GM19035 (cell line): ENCODE measurements around the gene TERT.
"Not testable (repeated sequence)": the region's sequence is repeated elsewhere in the genome, so short reads cannot be mapped to it uniquely, and the experiment has no call there.

Experiments used
- ATAC-seq: cut with Tn5 transposase; IDR thresholded peaks from one replicate; pipeline ENCODE4 v1.9.1; 2021; ENCODE audit not compliant: unreplicated experiment

The TERT gene

DNA sequence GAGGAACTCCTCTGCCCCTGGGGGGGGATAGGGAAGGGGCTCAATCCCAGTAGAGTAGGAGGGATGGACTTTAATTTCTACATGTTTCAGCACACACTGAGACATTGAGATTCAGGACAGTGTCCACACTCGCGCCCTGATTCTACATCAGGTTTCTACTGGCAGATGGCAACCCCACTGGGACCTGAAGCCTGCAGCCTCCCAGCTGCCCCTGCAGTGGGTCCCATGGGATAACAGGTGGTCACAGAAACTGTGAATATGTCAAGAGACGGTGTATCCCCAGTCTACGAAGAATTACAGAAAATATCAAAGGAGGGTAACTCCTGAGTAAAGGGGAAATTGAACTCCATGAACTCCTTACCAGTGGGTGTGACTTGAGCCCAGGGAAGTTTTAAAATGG, 2.4 kb upstream of the TERT start:
- no peak for ATAC-seq

DNA sequence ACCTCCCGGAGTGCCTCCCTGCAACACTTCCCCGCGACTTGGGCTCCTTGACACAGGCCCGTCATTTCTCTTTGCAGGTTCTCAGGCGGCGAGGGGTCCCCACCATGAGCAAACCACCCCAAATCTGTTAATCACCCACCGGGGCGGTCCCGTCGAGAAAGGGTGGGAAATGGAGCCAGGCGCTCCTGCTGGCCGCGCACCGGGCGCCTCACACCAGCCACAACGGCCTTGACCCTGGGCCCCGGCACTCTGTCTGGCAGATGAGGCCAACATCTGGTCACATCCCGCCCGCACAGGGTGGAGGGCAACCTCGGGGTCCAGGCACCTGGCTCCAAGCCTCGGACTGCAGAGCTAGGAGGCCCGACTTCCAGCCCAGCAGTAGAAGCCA, 776 bp upstream of the TERT start:
- ATAC-seq = no peak

DNA sequence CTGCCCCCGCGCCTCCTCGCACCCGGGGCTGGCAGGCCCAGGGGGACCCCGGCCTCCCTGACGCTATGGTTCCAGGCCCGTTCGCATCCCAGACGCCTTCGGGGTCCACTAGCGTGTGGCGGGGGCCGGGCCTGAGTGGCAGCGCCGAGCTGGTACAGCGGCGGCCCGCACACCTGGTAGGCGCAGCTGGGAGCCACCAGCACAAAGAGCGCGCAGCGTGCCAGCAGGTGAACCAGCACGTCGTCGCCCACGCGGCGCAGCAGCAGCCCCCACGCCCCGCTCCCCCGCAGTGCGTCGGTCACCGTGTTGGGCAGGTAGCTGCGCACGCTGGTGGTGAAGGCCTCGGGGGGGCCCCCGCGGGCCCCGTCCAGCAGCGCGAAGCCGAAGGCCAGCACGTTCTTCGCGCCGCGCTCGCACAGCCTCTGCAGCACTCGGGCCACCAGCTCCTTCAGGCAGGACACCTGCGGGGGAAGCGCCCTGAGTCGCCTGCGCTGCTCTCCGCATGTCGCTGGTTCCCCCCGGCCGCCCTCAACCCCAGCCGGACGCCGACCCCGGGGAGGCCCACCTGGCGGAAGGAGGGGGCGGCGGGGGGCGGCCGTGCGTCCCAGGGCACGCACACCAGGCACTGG, 548 bp downstream of the TERT start:
- no peak for ATAC-seq

DNA sequence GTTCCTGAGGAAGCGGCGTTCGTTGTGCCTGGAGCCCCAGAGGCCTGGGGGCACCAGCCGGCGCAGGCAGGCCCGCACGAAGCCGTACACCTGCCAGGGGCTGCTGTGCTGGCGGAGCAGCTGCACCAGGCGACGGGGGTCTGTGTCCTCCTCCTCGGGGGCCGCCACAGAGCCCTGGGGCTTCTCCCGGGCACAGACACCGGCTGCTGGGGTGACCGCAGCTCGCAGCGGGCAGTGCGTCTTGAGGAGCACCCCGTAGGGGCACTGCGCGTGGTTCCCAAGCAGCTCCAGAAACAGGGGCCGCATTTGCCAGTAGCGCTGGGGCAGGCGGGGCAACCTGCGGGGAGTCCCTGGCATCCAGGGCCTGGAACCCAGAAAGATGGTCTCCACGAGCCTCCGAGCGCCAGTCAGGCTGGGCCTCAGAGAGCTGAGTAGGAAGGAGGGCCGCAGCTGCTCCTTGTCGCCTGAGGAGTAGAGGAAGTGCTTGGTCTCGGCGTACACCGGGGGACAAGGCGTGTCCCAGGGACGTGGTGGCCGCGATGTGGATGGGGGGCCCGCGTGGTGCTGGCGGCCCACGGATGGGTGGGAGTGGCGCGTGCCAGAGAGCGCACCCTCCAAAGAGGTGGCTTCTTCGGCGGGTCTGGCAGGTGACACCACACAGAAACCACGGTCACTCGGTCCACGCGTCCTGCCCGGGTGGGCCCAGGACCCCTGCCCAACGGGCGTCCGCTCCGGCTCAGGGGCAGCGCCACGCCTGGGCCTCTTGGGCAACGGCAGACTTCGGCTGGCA, 1.3 kb downstream of the TERT start:
- no peak for ATAC-seq

DNA sequence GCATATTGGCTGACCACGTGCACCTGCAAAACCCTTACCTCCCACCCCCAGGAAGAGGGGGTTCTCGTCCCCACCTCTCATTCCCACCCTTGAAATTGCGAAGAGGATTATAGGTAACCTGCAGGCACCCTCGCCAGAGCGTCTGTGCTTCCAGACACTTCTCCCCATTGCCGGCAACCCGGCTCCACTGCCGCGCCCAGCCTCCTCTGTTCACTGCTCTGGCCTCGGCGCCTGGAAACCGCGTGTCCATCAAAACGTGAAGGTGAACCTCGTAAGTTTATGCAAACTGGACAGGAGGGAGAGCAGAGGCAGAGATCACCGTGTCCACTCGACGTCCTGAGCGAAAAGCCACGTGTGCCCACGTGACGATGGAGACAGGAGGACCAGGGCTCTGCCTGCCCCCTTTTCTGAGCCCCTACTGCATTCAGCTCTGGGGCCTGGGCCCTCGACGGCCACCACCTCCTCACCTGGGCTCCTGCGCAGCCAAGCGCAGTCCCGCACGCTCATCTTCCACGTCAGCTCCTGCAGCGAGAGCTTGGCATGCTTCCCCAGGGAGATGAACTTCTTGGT, 1.9 kb downstream of the TERT start:
- no peak for ATAC-seq

DNA sequence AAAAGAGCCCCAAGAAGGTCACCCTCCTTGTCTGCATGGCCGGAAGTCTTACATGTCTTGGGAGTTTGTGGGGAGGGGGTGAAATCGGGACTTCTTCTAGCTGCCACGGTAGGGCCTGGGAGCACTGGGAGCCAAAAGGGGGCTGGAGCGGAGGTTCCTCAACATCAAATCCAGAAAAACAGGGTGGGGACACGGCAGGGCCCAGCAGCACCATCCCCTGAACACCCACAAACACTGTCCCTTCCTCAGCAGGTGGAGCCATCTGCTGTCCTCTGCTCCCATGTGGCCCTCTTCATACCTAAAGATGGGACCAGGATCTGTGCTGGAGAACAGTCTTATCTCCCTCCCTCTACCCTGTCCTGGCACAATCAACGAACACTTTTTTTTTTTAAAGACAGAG, 2.7 kb downstream of the TERT start:
- ATAC-seq = no peak

DNA sequence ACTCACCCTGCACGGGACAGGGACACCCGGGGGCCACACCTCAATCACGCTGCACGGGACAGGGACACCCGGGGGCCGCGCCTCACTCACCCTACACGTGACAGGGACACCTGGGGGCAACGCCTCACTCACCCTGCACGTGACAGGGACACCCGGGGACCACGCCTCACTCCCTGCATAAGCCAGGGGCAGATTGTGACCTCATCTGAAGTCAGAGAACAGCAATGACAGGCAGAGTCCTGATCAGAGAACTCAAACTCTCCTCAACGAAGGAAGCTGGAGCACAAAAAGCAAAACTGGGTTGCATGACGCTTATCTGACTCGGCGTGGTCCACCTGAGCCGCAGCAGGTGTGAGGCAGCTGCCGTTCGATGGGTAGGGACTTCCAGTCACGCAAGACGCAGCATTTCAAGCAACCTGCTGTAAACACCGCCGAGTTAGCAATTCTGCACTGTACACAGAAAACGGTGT, 3.2 kb downstream of the TERT start:
- no peak for ATAC-seq

DNA sequence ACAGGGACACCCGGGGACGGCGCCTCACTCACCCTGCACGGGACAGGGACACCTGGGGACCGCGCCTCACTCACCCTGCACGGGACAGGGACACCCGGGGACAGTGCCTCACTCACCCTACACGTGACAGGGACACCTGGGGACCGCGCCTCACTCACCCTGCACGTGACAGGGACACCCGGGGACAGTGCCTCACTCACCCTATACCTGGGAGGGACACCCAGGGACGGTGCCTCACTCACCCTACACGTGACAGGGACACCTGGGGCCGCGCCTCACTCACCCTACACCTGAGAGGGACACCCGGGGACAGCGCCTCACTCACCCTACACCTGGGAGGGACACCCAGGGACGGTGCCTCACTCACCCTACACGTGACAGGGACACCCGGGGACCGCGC, 3.9 kb downstream of the TERT start:
- not testable (repeated sequence) for ATAC-seq

DNA sequence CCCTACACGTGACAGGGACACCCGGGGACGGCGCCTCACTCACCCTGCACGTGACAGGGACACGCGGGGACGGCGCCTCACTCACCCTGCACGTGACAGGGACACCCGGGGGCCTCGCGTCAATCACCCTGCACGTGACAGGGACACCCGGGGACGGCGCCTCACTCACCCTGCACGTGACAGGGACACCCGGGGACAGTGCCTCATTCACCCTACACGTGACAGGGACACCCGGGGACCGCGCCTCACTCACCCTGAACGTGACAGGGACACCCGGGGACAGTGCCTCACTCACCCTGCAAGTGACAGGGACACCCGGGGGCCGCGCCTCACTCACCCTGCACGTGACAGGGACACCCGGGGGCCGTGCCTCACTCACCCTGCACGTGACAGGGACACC, 5.3 kb downstream of the TERT start:
- not testable (repeated sequence) for ATAC-seq

DNA sequence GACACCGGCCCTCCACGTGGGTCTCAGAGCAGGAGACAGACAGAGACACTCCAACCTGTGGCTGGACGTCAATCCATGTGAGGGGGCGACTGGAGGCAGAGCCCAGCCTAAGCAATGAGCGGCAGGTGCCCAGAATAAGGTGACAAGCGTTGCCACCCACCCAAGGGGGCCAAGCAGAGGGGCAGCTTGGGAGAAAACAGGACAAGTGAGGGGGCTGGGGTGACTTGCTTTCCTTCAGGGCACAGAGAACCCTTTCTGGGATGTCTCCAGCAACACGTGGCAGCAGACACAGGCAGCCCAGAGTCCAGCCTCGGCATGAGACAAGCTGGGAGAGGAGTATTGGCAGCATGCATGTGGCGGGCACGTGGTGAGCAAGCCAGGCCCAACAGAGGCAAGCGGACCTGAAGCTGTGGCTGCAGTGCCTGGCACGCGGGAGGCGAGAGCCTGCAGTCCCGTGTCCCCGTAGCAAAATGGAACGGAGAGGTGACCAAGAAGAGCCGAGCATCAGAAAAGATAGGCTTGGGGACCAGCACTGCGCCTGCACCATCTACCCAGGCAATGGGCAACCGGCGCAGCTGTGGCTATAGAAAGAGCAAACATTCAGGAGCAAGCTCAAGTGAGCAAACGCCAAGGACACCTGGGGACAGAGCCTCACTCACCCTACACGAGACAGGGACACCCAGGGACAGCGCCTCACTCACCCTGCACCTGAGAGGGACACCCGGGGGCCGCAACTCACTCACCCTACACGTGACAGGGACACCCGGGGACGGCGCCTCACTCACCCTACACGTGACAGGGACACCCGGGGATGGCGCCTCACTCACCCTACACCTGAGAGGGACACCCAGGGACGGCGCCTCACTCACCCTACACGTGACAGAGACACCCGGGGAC, 6.2 kb downstream of the TERT start:
- no peak for ATAC-seq

DNA sequence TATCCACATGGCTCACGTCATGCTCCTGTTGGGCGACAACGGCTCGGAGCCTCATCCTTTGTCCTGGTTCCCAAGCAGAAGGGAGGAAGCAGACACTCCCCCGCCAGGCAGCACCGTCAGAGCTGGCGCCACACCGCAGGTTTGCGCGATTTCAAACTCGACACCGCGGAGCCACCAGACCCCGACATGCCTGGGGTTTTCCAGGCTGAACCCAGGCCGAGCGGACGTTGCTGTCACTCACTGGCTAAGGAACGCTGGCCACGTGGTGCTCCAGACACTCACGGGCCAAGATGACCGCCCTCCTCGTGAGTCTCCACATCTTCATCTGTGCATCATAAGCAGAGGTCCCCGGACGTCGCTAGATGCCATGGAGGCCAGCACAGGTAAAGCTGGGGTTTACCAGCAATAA, 9.0 kb downstream of the TERT start:
- no peak for ATAC-seq

DNA sequence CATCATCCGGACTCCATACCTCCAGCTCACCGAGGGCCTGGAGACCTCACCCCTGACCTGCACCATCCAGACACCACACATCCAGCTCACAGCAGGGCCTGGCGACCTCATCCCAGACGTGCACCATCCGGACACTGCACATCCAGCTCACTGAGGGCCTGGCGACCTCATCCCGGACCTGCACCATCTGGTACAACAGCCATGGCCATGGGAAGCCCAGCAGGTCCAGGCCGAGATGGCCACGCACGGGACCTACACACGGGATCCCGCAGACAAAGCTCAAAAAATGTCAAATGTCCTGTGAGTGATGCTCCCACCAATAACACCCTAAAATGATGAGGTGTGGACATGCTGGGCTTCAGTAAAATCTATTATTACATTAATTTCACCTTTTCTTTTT, 9.7 kb downstream of the TERT start:
- no peak for ATAC-seq

DNA sequence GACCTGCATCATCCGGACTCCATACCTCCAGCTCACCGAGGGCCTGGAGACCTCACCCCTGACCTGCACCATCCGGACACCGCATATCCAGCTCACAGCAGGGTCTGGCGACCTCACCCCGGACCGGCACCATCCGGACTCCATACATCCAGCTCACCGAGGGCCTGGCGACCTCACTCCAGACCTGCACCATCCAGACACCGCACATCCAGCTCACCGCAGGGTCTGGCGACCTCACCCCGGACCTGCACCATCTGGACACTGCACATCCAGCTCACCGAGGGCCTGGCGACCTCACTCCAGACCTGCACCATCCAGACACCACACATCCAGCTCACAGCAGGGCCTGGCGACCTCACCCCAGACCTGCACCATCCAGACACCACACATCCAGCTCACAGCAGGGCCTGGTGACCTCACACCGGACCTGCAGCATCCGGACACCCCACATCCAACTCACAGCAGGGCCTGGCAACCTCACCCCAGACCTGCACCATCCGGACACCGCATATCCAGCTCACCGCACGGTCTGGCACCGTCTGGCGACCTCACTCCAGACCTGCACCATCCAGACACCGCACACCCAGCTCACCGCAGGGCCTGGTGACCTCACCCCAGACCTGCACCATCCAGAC, 10.4 kb downstream of the TERT start:
- ATAC-seq = not testable (repeated sequence)

DNA sequence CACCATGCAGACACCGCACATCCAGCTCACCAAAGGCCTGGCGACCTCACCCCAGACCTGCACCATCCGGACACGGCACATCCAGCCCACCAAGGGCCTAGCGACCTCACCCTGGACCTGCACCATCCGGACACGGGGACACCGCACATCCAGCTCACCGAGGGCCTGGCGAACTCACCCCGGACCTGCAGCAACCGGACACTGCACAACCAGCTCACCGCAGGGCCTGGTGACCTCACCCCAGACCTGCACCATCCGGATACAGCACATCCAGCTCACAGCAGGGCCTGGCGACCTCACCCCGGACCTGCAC, 11.2 kb downstream of the TERT start:
- not testable (repeated sequence) for ATAC-seq

DNA sequence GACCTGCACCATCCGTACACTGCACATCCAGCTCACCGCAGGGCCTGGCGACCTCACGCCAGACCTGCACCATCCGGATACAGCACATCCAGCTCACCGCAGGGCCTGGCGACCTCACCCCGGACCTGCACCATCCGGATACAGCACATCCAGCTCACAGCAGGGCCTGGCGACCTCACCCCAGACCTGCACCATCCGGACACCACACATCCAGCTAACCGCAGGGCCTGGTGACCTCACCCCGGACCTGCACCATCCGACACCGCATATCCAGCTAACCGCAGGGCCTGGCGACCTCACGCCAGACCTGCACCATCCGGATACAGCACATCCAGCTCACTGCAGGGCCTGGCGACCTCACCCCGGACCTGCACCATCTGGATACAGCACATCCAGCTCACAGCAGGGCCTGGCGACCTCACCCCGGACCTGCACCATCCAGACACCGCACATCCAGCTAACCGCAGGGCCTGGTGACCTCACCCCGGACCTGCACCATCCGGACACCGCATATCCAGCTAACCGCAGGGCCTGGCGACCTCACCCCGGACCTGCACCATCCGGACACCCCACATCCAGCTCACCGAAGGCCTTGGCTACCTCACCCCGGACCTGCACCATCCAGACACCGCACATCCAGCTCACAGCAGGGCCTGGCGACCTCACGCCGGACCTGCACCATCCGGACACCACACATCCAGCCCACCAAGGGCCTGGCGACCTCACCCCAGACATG, 11.7 kb downstream of the TERT start:
- not testable (repeated sequence) for ATAC-seq

DNA sequence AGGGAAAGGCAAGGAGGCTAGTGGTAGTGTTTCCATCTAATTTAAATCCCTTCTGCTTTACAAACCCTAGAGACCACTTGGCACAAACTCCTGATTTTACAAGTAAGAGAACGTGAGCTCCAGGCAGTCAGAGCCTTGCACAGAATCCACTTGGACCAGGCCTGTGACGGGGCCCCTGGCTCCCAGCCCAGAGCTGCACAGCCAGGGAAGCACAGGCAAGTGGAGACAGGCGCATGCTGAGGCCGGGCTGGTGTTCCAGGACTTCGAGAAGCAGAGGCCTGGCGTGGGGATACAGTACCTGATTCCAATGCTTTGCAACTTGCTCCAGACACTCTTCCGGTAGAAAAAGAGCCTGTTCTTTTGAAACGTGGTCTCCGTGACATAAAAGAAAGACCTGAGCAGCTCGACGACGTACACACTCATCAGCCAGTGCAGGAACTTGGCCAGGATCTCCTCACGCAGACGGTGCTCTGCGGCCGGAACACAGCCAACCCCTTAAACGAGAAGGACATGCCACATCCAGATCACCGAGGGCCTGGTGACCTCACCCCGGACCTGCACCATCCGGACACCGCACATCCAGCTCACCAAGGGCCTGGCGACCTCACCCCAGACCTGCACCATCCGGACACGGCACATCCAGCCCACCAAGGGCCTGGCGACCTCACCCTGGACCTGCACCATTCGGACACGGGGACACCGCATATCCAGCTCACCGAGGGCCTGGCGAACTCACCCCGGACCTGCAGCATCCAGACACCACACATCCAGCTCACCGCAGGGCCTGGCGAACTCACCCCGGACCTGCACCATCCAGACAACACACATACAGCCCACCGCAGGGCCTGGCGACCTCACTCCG, 12.5 kb downstream of the TERT start:
- no peak for ATAC-seq

DNA sequence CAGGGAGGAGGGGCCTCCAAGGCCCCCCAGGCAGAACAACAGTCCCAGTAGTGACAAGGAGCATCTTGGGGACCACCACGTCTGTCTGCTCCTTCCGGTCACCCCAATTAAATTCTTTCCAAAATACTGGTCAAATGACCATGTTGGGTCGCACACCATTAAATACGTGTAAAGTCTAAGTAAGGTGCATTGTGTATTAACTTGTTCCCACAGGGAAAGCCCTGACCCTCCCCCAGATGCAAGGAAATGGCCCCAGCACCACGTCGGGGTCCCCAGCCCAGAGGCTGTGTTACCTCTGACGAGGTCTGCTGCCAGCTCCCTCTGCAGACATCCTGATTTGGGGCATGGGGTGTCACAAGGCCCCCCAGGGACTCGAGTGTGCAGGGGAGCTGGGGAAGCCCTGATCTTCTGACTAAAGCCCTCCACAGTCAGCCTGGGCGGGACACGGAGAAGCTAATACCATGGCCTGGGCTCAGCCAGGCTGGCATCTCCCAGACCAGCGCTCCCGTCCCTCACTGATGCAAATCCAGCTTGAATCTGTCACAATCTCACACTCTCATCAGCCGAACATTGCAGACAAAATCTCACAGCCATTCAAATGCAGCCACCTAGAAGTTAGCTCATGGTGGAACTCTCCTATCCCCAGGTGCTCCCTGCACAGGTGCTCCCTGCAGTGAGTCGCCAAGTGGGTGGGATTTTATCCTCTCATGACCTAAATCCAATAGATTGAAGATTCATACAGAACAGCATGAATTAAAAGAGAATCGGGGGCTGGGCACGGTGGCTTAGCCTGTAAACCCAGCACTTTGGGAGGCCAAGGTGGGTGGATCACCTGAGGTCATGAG, 13.6 kb downstream of the TERT start:
- no peak for ATAC-seq
